Thyroid gland (tissue), 4 donors: ENCODE measurements around the gene LPCAT4. TPM values are rescaled to one million over a fixed set of nuclear protein-coding genes. Genes with fewer than 3 reads are reported as not detected.

Experiments
- DNase-seq, 2 donors: peaks; one replicate each; pipeline ENCODE4 v3.0.0-alpha.2; 2019
- H3K27ac ChIP-seq, 3 donors: fragments of 200-600 bp; sonication (generic); 1 replicate in 2 of 3; 2 replicates in 1 of 3; pipeline ENCODE4 v1.5.1; 2016 to 2019; ENCODE audit warnings: mild to moderate bottlenecking in 1 of 3, moderate library complexity in 1 of 3
- H3K27me3 ChIP-seq: fragments of 200-600 bp; sonication (generic); one replicate; pipeline ENCODE4 v1.5.1; 2019
- H3K36me3 ChIP-seq, 2 donors: fragments of 200-600 bp; sonication (generic); one replicate each; pipeline ENCODE4 v1.5.1; 2016 to 2019
- H3K4me1 ChIP-seq, 2 donors: fragments of 200-600 bp; sonication (generic); one replicate each; pipeline ENCODE4 v1.5.1; 2017 to 2019
- H3K4me3 ChIP-seq, 3 donors: fragments of 200-600 bp; sonication (generic); replicated peaks in 1 of 3; 1 replicate in 2 of 3; 2 replicates in 1 of 3; pipeline ENCODE4 v1.5.1; 2016; ENCODE audit warnings: mild to moderate bottlenecking in 1 of 3
- H3K9me3 ChIP-seq: fragments of 200-600 bp; sonication (generic); one replicate; pipeline ENCODE4 v1.5.1; 2017
- CTCF ChIP-seq, 6 experiments: fragments of 200-600 bp in 3 of 6; fragments of 450-650 bp in 3 of 6; sonication (generic) in 3 of 6; IDR thresholded peaks; one replicate each; pipeline ENCODE4 v1.5.1; 2016 to 2019; ENCODE audit warnings: antibody characterized with exemption in 6 of 6, mild to moderate bottlenecking in 2 of 6, inconsistent platforms in 1 of 6, moderate library complexity in 1 of 6
- POLR2A ChIP-seq, 2 donors: fragments of 450-650 bp; IDR thresholded peaks; one replicate each; pipeline ENCODE4 v1.6.1; 2017; ENCODE audit warnings: antibody characterized with exemption in 2 of 2, mild to moderate bottlenecking in 2 of 2, moderate library complexity in 1 of 2
- WGBS, 2 donors: methylation state at CpG; one replicate each; pipeline ENCODE4 v1.1.5; 2017; 5-methylcytosine and 5-hydroxymethylcytosine counted together
- intact Hi-C: fragments of 100-400 bp; cut with DNase I; formaldehyde crosslinking; loops from one replicate; pipeline ENCODE4 v1.15.1; 2023
- total RNA-seq, 4 donors: library from RNA; depleted of rRNA; stranded (reverse); fragments of >200 nt; gene quantifications; one replicate each; pipeline ENCODE4 v1.2.3, GENCODE V29; 2016

The LPCAT4 gene
- total RNA-seq, 4 donors from 2014 or later: 6.9 to 12.1 (median 8.6) TPM

- no peaks in the 10 kb centered on the region for H3K27me3 ChIP-seq
- TF ChIP-seq CTCF (IDR thresholded peaks at IDR 0.05): no peak
- no peak for TF ChIP-seq POLR2A (IDR thresholded peaks at IDR 0.05)
- H3K36me3 ChIP-seq: peaks cover 0 to 11% of the 10 kb centered on the region in 2 donors
- no peak overlapping the region for H3K27ac ChIP-seq
- WGBS, 2 donors: 95 to 97% methylated on average over 15 of the region's 15 CpGs
- intact Hi-C loops: loop anchor here (10.0 kb wide), 1 partner anchor 107 kb away; no protein-coding TSS in a partner anchor
- peaks cover 10 to 23% of the 10 kb centered on the region in 2 donors for H3K4me1 ChIP-seq
- H3K4me3 ChIP-seq: peak overlapping the region in 1 of 3 donors; percentile 46
- no peak for DNase-seq
- no peaks in the 10 kb centered on the region for H3K9me3 ChIP-seq
Observed at GRCh38 chr15:34341381-34342212, 25.4 kb downstream of the LPCAT4 start.

GRCh38 chr15:34339946-34340345 lies 27.1 kb downstream of the LPCAT4 start:
- no peaks in the 10 kb centered on the region for H3K9me3 ChIP-seq
- TF ChIP-seq CTCF (IDR thresholded peaks at IDR 0.05): no peak
- TF ChIP-seq POLR2A (IDR thresholded peaks at IDR 0.05): no peak
- peaks cover 0 to 11% of the 10 kb centered on the region in 2 donors for H3K36me3 ChIP-seq
- WGBS, 2 donors: 87 to 92% methylated on average over 3 of the region's 3 CpGs
- H3K27me3 ChIP-seq: no peaks in the 10 kb centered on the region
- DNase-seq: no peak
- no peak overlapping the region for H3K4me3 ChIP-seq
- no peak overlapping the region for H3K27ac ChIP-seq
- intact Hi-C loops: loop anchor here (10.0 kb wide), 1 partner anchor 105 kb away; no protein-coding TSS in a partner anchor
- peaks cover 21 to 34% of the 10 kb centered on the region in 2 donors for H3K4me1 ChIP-seq

- Histone ChIP-seq H3K27me3 (no peaks in the 10 kb centered on the region), H3K9me3 (no peaks in the 10 kb centered on the region), H3K4me3 (peak overlapping the region in 1 of 3 donors; percentile 95), H3K27ac (peak overlapping the region in 2 of 3 donors; percentile 67 to 92), H3K4me1 (peaks cover 31 to 36% of the 10 kb centered on the region in 2 donors), H3K36me3 (peaks cover 0 to 11% of the 10 kb centered on the region in 2 donors)
- WGBS, 2 donors: 68 to 75% methylated on average over 16 of the region's 16 CpGs
- no peak for TF ChIP-seq POLR2A (IDR thresholded peaks at IDR 0.05)
- no peak for TF ChIP-seq CTCF (IDR thresholded peaks at IDR 0.05)
- intact Hi-C loops: no loop called here
- peak in 1 of 2 donors; percentile 11 for DNase-seq
Observed at GRCh38 chr15:34338347-34338746, 28.6 kb downstream of the LPCAT4 start.

GRCh38 chr15:34337557-34338306 lies 29.3 kb downstream of the LPCAT4 start, which contains the start of gene SLC12A6:
Gene SLC12A6, minus strand, starts transcription at chr15:34337781. Its CDS starts 1,101 bp downstream, at chr15:34336680.
- 1 to 2% methylated on average over 13 to 23 of the region's 78 CpGs for WGBS, 2 donors
- Histone ChIP-seq H3K27ac (peak within 1 kb of the TSS; percentile 67 to 92 (median 88)), H3K27me3 (no peaks in the 10 kb centered on the region), H3K9me3 (no peaks in the 10 kb centered on the region), H3K4me1 (peaks cover 32 to 39% of the 10 kb centered on the region in 2 donors), H3K4me3 (peak within 1 kb of the TSS; percentile 95 to 98 (median 97)), H3K36me3 (peaks cover 0 to 11% of the 10 kb centered on the region in 2 donors)
- TF ChIP-seq POLR2A (IDR thresholded peaks at IDR 0.05) (peak; percentile 34 to 85), CTCF (IDR thresholded peaks at IDR 0.05) (no peak)
- intact Hi-C loops: no loop called here
- DNase-seq: peak; percentile 91 to 93
